Left ventricle myocardium inferior (tissue), 1 donor: ENCODE data around the gene MTF2. TPM values are rescaled to one million over a fixed set of nuclear protein-coding genes. Genes with fewer than 3 reads are reported as not detected.

Experiments
- DNase-seq: peaks from one replicate; pipeline ENCODE4 v3.0.0-alpha.2; 2020
- H3K27ac ChIP-seq: fragments of 200-600 bp; replicated peaks from 2 replicates; pipeline ENCODE4 v1.8.0; 2021
- H3K27me3 ChIP-seq: fragments of 200-600 bp; 2 replicates; pipeline ENCODE4 v1.8.0; 2021; ENCODE audit warnings: low read depth
- H3K36me3 ChIP-seq: fragments of 200-600 bp; 2 replicates; pipeline ENCODE4 v1.8.0; 2021
- H3K4me1 ChIP-seq: fragments of 200-600 bp; 2 replicates; pipeline ENCODE4 v1.8.0; 2021
- H3K4me3 ChIP-seq: fragments of 200-600 bp; 2 replicates; pipeline ENCODE4 v1.8.0; 2021; ENCODE audit warnings: mild to moderate bottlenecking, moderate library complexity
- H3K9me3 ChIP-seq: fragments of 200-600 bp; replicated peaks from 2 replicates; pipeline ENCODE4 v1.8.0; 2021
- intact Hi-C: fragments of 100-400 bp; cut with micrococcal nuclease; formaldehyde crosslinking; loops from one replicate; pipeline ENCODE4 v1.11.0; 2022
- total RNA-seq: library from RNA; stranded (reverse); fragmentation: NEBNext Ultra II Directional; extraction: Animal tissue kit (Norgen Biotek cat#: 25700); gene quantifications from one replicate; pipeline ENCODE4 v1.2.1, GENCODE V29; 2021
- TF ChIP-seq, protein P1 (sequence below): fragments of 200-600 bp; IDR thresholded peaks from 2 replicates; pipeline ENCODE4 v1.8.0; 2021; ENCODE audit warnings: antibody characterized with exemption, mild to moderate bottlenecking, borderline replicate concordance
- donor health status: DM: no; HTN: yes; CAD: no; lungs with severe emphysema.

Gene MTF2
- total RNA-seq, 1 donor from 2014 or later, result 5.6 TPM

DNA sequence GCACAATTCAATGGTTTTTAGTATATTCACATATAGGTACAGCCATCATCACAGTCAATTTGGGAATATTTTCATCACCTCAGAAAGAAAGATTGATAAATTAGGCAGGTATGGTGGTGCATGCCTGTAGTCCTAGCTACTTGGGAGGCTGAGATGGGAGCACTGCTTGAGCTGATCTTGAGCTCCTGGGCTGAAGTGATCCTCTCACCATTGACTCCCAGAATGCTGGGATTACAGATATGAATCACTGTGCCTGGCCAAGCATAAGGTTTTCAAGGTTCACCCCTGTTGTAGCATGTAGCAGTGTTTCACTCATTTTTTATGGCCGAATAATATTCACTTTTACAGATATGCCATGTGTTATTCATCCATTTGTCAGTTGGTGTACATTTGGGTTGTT, 44.7 kb upstream of the MTF2 start:
- Histone ChIP-seq H3K4me3 (no peak overlapping the region), H3K36me3 (no peaks in the 10 kb centered on the region), H3K27ac (no peak overlapping the region), H3K9me3 (no peaks in the 10 kb centered on the region), H3K4me1 (no peaks in the 10 kb centered on the region), H3K27me3 (peaks cover 11% of the 10 kb centered on the region)
- intact Hi-C loops, result no loop called here
- DNase-seq, result no peak
- TF ChIP-seq, protein P1, sequence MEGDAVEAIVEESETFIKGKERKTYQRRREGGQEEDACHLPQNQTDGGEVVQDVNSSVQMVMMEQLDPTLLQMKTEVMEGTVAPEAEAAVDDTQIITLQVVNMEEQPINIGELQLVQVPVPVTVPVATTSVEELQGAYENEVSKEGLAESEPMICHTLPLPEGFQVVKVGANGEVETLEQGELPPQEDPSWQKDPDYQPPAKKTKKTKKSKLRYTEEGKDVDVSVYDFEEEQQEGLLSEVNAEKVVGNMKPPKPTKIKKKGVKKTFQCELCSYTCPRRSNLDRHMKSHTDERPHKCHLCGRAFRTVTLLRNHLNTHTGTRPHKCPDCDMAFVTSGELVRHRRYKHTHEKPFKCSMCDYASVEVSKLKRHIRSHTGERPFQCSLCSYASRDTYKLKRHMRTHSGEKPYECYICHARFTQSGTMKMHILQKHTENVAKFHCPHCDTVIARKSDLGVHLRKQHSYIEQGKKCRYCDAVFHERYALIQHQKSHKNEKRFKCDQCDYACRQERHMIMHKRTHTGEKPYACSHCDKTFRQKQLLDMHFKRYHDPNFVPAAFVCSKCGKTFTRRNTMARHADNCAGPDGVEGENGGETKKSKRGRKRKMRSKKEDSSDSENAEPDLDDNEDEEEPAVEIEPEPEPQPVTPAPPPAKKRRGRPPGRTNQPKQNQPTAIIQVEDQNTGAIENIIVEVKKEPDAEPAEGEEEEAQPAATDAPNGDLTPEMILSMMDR, result no peak

DNA sequence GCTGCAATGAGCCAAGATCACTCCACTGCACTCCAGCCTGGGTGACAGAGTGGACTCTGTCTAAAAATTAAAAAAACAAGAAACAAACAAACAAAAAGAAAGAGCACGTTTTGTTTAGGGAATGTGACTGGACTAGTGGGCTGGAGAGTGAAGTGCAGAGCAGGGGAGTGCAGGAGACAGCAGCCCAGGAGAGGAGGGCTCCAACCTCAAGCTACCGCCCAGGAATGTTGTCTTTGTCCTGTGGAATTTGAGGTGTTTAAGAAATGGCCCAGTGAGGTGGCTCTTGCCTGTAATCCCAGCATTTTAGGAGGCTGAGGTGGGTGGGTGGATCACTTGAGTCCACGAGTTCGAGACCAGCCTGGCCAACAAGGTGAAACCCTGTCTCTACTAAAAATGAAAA, 42.4 kb upstream of the MTF2 start:
- Histone ChIP-seq H3K4me3 (no peak overlapping the region), H3K9me3 (no peaks in the 10 kb centered on the region), H3K4me1 (no peaks in the 10 kb centered on the region), H3K36me3 (no peaks in the 10 kb centered on the region), H3K27me3 (no peaks in the 10 kb centered on the region), H3K27ac (no peak overlapping the region)
- no peak for DNase-seq
- TF ChIP-seq, protein P1, result no peak
- intact Hi-C loops, result no loop called here

DNA sequence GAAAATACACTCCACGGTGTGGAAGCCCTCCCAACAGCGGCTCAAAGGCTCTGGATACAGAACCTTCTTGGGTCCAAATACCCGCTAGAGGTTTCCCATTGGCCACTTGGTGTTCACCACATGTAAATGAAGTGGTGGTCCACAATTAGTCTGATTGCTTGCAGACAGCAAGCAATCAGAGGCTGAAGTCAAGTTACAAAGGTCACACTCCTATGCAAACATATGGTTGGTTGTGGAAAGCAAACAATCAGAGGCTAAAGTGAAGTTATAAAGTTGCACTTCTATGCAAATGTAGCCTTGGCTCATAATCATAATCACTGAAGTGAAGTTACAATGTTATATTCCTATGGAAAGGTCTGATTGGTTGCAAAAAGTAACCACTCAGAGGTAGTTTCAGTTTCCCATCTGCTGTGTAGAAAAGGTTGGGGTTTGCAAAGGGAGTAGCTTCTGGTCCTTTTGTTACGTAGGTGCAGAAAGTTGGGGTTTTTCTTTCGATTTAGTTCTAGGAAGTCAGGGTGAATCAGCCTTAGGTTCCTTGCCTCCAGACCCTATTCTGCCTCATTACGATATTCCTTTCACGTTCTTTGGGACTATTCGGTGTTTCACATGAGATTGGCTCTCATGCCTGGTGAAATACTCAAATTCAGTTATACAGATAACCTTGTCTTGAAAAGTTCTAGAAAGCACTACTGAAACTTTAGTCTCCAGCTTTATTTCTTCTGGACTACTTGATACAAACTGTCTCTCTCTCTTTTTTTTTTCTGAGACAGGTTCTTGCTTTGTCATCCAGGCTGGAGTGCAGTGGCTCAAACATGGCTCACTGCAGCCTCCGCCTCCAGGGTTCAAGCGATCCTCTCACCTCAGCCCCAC, 36.7 kb upstream of the MTF2 start:
- intact Hi-C loops, result no loop called here
- Histone ChIP-seq H3K4me1 (no peaks in the 10 kb centered on the region), H3K36me3 (no peaks in the 10 kb centered on the region), H3K9me3 (no peaks in the 10 kb centered on the region), H3K4me3 (no peak overlapping the region), H3K27me3 (no peaks in the 10 kb centered on the region), H3K27ac (no peak overlapping the region)
- TF ChIP-seq, protein P1, result no peak
- DNase-seq, result no peak

DNA sequence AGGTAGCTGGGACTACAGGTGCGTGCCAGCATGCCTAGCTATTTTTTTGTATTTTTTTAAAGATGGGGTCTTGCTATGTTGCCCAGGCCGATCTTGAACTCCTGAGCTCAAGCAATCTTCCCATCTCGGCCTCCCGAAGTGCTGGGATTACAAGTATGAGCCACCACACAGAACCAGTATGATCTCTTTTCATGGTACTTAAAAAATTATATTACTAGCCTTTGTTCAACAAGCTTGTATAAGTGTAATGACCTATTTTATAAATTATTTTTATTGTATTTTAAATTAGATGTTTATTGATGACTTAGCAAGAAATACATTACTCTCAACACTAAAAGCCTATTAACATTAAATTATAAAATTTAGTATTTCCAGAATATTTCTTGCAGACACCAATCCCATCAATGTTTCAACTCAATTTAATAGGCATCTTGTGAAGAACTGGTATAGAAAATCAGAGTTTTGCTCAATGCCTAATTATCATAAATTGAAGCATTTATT, 36.0 kb upstream of the MTF2 start:
- TF ChIP-seq, protein P1, result no peak
- intact Hi-C loops, result no loop called here
- Histone ChIP-seq H3K27me3 (no peaks in the 10 kb centered on the region), H3K9me3 (no peaks in the 10 kb centered on the region), H3K27ac (no peak overlapping the region), H3K4me3 (no peak overlapping the region), H3K4me1 (no peaks in the 10 kb centered on the region), H3K36me3 (no peaks in the 10 kb centered on the region)
- no peak for DNase-seq

DNA sequence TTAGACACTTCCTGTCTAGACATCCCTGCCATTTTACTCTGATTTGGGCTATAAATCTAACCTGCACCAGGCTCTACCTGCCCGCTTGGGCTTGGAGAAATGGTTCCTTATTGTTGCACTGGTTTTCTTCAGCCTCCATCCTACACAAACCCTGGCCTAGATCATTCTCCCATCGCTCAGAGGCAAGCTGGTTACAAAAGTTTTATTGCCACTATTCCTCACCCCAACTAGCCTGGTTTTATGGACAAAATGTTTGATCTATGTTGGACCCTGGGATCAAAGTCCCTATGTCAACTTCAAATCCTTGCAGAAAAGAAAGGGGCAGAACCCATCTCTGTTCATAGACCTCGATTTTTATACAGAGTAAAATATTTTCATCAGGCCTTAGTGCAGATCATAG, 31.5 kb upstream of the MTF2 start:
- no peaks in the 10 kb centered on the region for H3K27me3 ChIP-seq
- intact Hi-C loops, result no loop called here
- no peaks in the 10 kb centered on the region for H3K4me1 ChIP-seq
- no peaks in the 10 kb centered on the region for H3K36me3 ChIP-seq
- H3K27ac ChIP-seq, result no peak overlapping the region
- DNase-seq, result no peak
- H3K9me3 ChIP-seq, result no peaks in the 10 kb centered on the region
- H3K4me3 ChIP-seq, result no peak overlapping the region
- TF ChIP-seq, protein P1, result no peak
